G401 (cell line): Measurements from ENCODE around the gene ITFG1. TPM values are rescaled to one million over a fixed set of nuclear protein-coding genes. Genes with fewer than 3 reads are reported as not detected.
"Not testable (repeated sequence)": the region's sequence is repeated elsewhere in the genome, so short reads cannot be mapped to it uniquely, and the experiment has no call there.

Experiments
- DNase-seq: peaks from one replicate; pipeline ENCODE4 v3.0.0-alpha.2; 2015; ENCODE audit warnings: low spot score
- in situ Hi-C: cut with HindIII; loops from 2 replicates; pipeline ENCODE4 v1.10.0; 2016; ENCODE audit warnings: low sequenced_read_pairs, mixed read lengths
- total RNA-seq: library from RNA; depleted of rRNA; stranded (reverse); fragments of >200 nt; shearing (Covaris generic); gene quantifications from 2 replicates; pipeline ENCODE4 v1.2.3, GENCODE V29; 2014

The ITFG1 gene
- total RNA-seq, 1 experiment from 2014 or later: 37.9 TPM

DNA sequence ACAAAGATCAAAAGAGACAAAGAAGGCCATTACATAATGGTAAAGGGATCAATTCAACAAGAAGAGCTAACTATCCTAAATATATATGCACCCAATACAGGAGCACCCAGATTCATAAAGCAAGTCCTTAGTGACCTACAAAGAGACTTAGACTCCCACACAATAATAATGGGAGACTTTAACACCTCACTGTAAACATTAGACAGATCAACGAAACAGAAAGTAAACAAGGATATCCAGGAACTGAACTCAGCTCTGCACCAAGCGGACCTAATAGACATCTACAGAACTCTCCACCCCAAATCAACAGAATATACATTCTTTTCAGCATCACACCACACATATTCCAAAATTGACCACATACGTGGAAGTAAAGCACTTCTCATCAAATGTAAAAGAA lies 20.8 kb downstream of the ITFG1 start:
- DNase-seq, in situ Hi-C loops: not testable (repeated sequence)

DNA sequence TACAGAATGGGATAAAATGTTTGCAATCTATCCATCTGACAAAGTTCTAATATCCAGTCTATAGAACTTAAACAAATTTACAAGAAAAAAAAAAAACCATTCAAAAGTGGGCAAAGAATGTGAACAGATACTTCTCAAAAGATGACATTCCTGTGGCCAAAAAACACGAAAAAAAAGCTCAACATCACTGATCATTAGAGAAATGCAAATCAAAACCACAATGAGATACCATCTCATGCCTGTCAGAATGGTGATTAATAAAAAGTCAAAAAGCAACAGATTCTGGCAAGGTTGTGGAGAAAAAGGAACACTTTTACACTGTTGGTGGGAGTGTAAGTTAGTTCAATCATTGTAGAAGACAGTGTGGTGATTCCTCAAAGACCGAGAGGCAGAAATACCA lies 26.6 kb downstream of the ITFG1 start:
- in situ Hi-C loops: not testable (repeated sequence)

DNA sequence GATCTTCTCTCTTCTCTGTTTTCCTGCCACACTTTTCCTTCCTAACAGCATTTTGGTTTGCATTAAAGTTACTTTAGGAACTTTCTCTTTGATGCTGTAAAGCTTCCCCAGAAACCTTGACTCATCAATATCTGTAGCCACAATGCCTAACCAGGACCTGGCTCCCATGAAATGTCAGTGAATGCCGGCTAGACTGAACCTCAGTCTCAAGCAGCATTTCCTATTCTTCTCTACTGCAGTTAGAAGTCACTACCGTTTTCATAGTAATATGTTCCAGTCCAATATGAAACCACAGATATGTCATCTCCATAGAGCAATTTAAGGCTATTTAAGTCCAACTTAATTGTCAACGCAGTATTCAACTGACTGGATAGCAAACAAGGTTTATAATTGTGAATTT lies 28.9 kb downstream of the ITFG1 start:
- in situ Hi-C loops: no loop called here
- DNase-seq: no peak

More for the DNA sequence above, 26.6 kb downstream of the ITFG1 start:
- not testable (repeated sequence) for DNase-seq

DNA sequence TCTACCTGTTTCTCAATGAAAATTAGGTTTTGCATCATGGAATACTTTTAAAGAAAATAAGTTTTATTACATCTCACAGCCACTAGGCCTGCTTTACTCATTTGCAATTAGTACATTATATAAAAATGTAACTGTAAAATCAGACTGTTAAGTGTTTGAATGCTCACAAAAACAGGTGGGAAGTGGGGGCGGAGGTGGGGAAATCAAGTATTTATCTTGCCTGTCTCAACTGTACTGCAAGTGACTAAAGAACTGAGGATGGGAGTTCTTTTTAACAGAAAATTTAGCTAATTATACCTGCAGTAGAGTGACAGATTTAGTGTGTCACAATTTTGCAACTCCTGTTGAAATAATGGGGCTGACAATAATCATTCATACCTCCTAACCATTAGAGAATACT lies 34.1 kb downstream of the ITFG1 start:
- DNase-seq: no peak
- in situ Hi-C loops: no loop called here

DNA sequence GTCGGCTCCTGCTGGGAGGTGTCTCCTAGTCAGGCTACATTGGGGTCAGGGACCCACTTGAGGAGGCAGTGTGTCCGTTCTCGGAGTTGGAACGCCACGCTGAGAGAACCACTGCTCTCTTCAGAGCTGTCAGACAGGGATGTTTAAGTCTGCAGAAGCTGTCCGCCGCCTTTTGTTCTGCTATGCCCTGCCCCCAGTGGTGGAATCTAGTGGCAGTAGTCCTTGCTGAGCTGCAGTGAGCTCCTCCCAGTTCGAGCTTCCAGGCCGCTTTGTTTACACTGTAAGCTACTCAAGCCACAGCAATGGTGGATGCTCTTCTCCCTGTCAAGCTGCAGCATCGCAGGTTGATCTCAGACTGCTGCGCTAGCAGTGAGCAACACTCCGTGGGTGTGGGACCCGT lies 36.0 kb downstream of the ITFG1 start:
- in situ Hi-C loops: no loop called here
- DNase-seq: no peak

DNA sequence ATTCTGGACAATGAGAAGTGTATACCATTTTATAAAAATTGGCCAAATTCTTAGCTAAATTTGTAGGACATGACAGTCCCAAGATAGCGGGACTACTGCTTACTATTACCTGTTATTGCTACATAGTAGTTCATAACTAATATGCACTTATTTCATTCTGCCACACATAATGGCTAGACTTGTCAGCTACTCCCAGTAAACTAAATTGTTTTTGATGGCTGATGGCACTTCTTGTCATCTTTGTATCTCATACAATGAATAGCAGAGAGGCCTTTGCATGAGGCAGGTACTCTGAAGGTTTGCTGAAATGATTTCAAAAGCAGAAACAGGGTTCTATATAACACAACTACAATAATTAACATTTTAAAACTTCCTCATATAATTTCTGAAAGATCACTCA lies 44.0 kb downstream of the ITFG1 start:
- in situ Hi-C loops: no loop called here
- no peak for DNase-seq

DNA sequence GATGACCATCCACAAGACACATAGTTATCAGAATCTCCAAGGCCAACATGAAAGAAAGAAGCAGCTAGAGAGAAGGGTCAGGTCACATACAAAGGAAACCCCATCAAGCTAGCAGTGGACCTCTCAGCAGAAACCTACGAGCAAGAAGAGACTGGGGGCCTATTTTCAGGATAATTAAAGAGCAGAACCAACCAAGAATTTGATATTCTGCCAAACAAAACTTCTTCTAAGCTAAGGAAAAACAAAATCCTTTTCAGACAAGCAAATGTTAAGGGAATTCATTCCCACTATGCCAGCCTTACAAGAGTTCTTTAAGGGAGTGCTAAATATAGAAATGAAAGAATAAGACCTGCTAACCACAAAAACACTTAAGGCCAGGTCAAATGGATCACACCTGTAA lies 47.8 kb downstream of the ITFG1 start:
- no peak for DNase-seq
- in situ Hi-C loops: no loop called here

DNA sequence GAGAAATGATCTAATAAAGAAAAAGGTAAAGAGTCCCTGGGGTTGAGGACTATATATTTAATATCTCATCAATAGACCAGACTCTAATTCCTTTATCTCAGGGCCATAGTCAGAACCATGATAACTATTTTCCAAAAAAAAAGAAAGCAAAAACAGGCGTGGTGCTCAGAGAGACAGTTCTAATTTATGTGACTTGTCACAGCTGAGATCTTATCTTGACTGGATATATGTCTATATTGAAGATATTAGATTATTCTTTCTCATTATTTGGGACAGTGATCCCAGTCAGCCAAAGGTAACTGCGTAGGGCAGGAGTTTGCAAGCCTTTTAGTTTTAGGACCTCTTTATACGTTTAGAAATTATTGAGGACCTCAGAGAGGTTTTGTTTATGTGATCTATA lies 52.4 kb downstream of the ITFG1 start:
- in situ Hi-C loops: no loop called here
- DNase-seq: no peak

DNA sequence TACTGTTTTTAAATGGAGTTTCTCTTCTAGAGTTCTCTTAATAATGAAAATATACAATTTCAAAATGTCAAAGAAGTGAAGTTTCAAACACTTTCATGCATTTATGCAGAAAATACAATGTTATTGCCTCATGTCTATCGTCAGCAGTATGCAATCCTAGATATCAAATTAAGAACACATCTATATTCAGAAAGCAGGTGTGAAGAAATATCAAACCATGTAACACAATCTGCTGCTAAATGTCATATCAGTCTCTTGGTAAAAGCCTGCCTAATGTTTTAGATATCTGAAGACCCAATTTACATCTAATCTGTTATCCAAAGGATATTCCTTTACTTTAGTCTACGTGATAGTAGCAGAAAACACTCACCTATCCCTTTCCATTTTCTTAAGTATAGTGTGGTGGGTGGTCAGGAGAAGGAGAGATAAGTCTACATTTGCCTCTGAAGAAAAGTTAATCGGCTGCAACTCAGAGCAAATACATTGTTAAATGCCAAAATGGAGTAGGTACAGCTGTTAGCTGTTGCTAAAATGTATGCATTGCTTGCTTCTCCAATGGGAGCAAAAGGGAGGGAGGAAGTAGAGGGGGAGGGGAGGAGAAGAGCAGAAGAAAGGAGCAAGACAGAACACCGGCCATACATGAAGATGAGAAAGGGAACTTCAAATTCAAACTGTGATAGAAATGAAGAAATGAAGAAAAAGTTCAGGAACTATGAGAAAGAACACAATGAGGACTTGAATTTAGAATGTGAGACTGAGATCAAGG lies 64.9 kb downstream of the ITFG1 start:
- no peak for DNase-seq

DNA sequence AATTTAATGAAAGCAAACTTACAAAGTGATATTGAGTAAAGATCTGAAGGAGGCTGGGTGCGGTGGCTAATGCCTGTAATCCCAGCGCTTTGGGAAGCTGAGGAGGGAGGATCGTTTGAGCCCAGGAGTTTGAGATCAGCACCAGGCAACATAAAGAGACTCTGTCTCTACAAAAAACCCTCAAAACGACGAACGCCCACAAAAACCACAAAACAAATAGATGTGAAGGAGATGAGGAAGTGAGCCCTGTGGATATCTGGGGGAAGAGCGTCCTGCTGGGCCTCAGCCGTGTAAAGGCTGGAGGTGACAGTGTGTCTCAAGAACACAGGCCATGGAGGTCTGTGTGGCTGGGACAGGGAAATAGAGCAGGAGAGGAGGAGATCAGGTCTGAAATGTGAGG lies 68.8 kb downstream of the ITFG1 start:
- in situ Hi-C loops: no loop called here
- DNase-seq: no peak

More for the DNA sequence above, 64.9 kb downstream of the ITFG1 start:
- in situ Hi-C loops: no loop called here

DNA sequence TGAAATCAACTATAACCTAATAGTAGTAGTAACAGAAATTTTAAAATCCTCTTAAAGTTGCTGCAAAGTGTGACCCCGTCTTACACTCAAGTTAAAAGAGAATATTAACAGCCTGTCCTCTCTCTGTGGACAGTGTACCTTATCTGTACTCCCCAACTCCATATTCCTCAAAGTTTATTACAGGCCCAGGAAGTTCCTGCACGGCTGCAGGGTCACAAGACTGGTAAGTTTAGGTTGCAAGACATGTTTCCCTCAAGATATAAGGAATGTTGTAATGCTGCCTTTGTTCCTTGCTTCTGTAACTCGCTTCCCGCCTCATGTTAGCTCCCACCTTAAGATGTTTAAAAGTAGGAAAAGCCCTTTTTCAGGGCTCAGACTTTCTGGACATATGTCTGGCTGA lies 72.2 kb downstream of the ITFG1 start:
- no peak for DNase-seq
- in situ Hi-C loops: no loop called here

DNA sequence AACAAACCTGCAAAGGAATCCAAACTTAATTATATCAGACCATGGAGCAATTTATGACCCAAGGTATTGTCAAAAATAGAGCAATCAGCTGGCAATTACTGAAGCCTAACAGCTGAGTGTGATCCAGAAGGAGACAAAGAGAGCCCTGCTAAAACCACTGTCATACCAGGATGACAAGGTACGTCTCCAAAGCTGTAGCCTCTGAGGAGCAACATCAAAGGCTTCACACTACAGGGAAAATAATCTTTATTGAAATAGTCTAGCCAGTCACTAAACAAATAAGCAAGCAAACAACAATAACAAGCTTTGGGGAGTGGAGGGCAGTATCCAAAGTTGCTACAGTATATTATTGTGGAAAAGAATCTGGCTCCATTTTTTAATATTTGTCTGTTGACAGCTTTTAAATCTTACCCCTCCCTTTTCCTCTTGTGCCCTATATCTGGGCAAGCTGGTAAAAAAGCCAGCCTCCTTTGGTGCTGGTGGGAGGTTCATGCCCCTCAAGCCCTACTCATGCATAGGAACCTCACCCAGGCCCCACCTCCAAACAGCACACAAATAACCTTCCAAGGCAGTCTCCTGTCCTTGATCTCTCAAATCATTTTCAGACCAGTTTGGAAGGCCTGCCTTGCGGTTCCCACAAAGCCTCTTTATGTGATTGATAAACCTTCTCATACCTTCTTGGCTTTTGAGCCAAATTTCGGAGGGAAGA lies 73.7 kb downstream of the ITFG1 start:
- DNase-seq: no peak
- in situ Hi-C loops: no loop called here

DNA sequence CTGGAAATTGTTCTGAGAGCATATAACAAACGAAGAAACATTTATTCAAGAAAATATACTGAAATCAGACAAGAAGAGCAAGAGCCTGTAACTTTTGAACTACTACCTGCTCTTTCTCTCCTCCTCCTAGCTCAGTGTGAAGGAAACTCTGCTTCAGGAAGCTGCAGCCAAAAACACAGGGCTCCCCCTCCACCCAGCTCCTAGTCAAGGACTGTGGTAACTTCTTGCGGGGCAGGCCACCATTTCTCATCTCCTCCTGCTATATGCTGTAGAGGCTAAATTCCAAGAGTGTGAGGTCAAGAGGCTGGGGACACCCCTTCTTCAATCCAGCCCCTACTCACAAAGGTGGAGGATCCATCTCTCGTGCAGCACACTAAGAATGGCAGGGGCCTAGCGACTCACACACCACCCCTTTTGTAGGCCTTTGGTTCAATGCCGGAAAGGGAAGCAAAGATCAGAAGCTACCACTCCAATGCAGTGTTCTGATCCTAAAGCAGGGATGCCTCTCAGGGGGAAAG lies 74.6 kb downstream of the ITFG1 start:
- no peak for DNase-seq
- in situ Hi-C loops: no loop called here

DNA sequence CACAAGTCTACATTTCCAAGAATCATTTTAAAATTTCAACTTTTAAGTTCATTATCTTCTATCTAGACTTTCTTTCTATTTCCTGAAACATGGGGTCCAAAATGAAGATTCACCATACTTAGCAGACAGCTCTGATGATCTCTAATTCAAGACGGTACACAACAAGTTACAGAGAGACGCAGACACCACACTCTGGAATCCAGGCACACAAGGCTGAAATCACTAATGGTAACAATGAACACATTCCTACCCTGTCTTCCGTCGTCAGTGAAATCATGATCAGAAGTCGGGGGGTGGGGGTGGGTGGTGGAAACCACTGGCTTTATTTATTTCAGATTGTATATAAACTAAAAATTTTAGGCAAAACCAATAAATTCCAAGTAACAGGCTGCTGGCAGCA lies 78.5 kb downstream of the ITFG1 start:
- in situ Hi-C loops: no loop called here
- no peak for DNase-seq

DNA sequence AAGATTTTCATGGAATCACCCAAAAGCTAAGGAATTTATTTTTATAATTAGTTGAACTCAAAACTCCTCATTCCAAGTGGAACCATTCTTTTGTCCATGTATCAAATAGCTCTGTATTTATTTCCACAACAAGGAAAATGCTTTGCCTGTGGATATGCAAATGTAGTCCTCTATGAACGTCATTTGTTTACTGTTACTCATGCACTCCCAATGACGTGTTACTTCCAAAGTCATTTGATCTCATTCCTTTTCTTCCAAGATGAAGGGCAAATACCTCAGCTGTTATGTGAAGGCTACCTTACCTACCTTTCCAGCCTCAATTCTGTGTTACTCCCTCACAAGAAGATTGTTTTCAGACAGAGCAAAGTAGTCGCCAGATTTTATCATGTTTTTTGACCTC lies 83.7 kb downstream of the ITFG1 start:
- in situ Hi-C loops: no loop called here
- no peak for DNase-seq

DNA sequence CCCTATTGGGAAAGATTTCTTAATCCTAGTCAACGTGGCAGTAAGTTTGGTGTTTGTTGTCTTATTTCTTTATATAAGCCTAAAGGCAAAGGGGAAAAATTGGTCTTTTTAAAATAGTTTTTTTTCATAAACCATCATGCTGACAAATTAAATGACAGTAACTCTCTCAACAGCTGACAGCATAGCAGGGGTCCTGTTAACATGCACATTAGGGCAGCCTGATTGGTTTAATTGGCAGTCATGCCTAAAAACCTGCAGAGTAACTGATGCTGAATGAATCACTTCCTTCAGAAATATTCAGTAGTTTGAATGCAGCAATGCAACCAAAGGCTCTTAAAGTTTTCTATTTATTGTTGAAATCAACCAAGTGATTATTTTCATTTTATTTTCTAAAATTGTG lies 85.4 kb downstream of the ITFG1 start:
- in situ Hi-C loops: no loop called here
- DNase-seq: peak; percentile 63

DNA sequence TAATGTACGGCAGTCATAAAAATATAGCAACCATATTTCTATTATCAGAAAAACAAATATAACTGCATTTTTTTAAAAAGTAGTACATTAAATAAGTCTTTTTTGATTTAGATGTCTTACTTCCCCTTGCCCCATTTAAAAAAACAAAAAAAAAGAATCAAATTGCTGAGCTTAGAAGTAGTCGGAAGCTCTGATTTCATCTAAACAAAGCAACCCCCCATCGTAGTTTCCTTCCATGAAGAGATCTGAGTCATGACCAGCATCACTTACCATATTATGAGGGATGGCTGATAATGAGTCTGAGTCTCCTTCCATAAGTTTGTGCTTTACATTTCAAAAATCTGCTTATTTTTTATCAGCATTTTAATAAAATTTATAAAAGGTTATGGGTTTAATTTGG lies 86.2 kb downstream of the ITFG1 start:
- in situ Hi-C loops: no loop called here
- DNase-seq: no peak

DNA sequence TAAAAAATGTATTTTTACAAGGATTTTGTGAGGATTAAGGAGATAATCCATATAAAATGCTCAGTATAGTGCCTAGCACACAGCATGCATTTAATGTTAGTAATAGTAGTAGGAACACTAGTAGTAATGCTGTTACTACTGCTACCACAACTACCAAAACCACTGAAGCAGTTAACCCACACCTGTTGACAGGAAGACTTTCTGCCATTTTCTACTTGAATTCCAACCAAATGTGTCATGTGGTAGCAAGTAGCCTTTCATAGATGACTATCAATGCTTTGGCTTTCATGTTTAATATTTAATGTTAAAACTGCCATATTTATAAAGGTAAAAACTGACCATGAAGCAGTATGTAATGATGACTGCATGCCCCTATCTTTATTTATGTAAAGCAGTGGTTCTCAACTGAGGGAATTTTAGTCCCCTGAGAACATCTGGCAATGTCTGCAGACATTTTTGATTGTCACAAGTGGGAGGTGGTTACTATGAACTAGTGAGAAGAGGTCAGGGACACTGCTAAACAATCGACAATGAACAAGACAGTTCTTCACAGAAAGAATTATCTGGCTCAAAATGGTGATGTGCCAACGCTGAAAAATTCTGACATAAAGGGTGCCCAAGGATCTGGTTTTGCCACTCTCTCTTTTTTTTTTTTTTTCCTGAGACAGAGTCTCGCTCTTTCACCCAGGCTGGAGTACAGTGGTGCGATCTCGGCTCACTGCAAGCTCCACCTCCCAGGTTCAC lies 89.4 kb downstream of the ITFG1 start:
- DNase-seq: no peak
- in situ Hi-C loops: no loop called here

DNA sequence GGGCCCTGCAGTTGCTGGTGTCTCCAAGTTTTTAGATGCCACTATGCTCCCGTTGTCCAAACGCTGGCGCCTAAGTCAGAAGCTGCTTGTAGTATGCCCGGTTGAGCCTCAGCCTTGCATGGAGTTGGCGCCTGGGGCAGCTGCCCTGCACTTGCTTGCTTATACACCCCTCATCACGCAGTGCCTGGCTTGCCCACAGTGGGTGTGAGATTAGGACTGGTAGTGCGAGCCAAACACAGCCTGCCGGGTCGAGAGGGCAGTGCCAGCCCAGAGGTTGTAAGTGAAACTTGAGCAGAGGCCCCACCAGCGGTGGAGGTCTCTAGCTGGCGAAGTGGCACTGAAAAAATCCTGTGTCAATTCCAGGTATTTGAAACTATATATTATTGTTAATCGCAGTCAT lies 90.3 kb downstream of the ITFG1 start:
- in situ Hi-C loops: no loop called here
- no peak for DNase-seq

DNA sequence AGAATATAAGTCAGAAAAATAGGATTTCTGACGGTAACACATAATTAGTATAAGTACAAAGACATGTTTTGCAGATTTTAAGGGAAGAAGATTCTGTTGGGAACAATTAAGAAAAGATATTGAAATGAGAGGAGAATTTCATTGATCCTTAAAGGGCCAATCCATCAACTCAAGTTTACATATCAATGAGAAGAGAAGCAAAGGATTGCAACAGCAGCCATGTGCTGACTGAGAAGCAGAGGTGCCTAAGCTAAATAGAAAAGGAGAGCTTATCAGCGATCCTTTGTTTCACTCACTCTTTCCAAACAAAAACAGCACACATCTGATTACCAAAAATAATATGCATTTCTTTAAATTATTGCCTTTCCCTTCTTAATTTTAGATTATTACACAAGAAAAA lies 94.6 kb downstream of the ITFG1 start:
- in situ Hi-C loops: no loop called here
- DNase-seq: no peak
